ENCODE measurements around the gene KCNK10. TPM values are rescaled to one million over a fixed set of nuclear protein-coding genes. Genes with fewer than 3 reads are reported as not detected.

The KCNK10 gene
- total RNA-seq, 6 experiments from 2014 or later: not detected

DNA sequence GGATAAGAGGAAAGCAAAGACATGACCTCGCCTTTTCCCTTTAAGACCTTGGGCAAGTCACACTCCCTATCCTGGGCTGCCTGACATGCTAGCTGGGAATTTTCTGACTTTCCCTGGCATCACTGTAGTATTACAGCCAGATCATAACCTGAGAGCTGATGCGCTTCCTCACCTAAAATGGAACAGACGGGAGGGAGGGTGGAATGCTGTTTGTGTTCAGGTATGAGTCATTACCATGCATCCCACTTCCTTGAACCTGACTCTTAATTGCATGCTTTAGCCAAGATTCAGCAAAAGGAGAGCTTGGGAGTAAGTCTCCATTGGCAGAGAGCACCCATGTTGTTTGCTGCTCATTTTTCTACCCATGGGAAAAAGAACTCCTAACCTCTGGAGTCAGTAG lies 156.5 kb downstream of the KCNK10 start:
- no peaks in the 10 kb centered on the region for H3K27me3 ChIP-seq
- TF ChIP-seq CTCF (IDR thresholded peaks at IDR 0.05) (no peak), POLR2A (IDR thresholded peaks at IDR 0.05) (no peak)
- H3K4me3 ChIP-seq: no peak overlapping the region
- 55% methylated on average over 2 of the region's 3 CpGs for WGBS (ENCODE audit: insufficient coverage, low coverage, low lambda C conversion rate, missing lambda C conversion rate)
- H3K4me1 ChIP-seq: no peaks in the 10 kb centered on the region
- H3K36me3 ChIP-seq: no peaks in the 10 kb centered on the region
- H3K27ac ChIP-seq: no peak overlapping the region
- intact Hi-C loops (cut with DNase I): loop anchor here (5.0 to 10.0 kb wide), 2 partner anchors 149 to 152 kb away; no protein-coding TSS in a partner anchor
- ATAC-seq: peak in 1 of 4 donors; percentile 40
- no peak for DNase-seq
- peaks cover 0 to 2% (median 0%) of the 10 kb centered on the region in 4 donors for H3K9me3 ChIP-seq

- ATAC-seq (no peak), DNase-seq (no peak)
- Histone ChIP-seq H3K36me3 (no peaks in the 10 kb centered on the region), H3K27me3 (no peaks in the 10 kb centered on the region), H3K4me3 (no peak overlapping the region), H3K9me3 (no peaks in the 10 kb centered on the region), H3K4me1 (no peaks in the 10 kb centered on the region), H3K27ac (no peak overlapping the region)
- no peak for TF ChIP-seq POLR2A (IDR thresholded peaks at IDR 0.05)
- no peak for TF ChIP-seq CTCF (IDR thresholded peaks at IDR 0.05)
- WGBS (ENCODE audit: insufficient coverage, low coverage, low lambda C conversion rate, missing lambda C conversion rate): 73% methylated on average over 2 of the region's 3 CpGs
- intact Hi-C loops (cut with DNase I): loop anchor here (5.0 to 10.0 kb wide), 2 partner anchors 148 to 150 kb away; no protein-coding TSS in a partner anchor
Measured at GRCh38 chr14:88164906-88165534, 158.0 kb downstream of the KCNK10 start.

- no peak overlapping the region for H3K4me3 ChIP-seq
- H3K9me3 ChIP-seq: no peaks in the 10 kb centered on the region
- H3K27ac ChIP-seq: no peak overlapping the region
- intact Hi-C loops (cut with DNase I): loop anchor here in 1 of 2 donors (10.0 kb wide), 1 partner anchor 149 kb away; no protein-coding TSS in a partner anchor
- no peaks in the 10 kb centered on the region for H3K27me3 ChIP-seq
- TF ChIP-seq CTCF (IDR thresholded peaks at IDR 0.05) (no peak), POLR2A (IDR thresholded peaks at IDR 0.05) (no peak)
- 75% methylated on average over 3 of the region's 4 CpGs for WGBS (ENCODE audit: insufficient coverage, low coverage, low lambda C conversion rate, missing lambda C conversion rate)
- no peaks in the 10 kb centered on the region for H3K36me3 ChIP-seq
- H3K4me1 ChIP-seq: no peaks in the 10 kb centered on the region
- DNase-seq (no peak), ATAC-seq (no peak)
Measured at GRCh38 chr14:88163731-88164255, 159.3 kb downstream of the KCNK10 start.

- H3K27me3 ChIP-seq: no peaks in the 10 kb centered on the region
Measured at GRCh38 chr14:88156127-88156526, 166.9 kb downstream of the KCNK10 start.

More at GRCh38 chr14:88156127-88156526, 166.9 kb downstream of the KCNK10 start:
- Histone ChIP-seq H3K4me1 (no peaks in the 10 kb centered on the region), H3K36me3 (no peaks in the 10 kb centered on the region), H3K27ac (no peak overlapping the region), H3K9me3 (no peaks in the 10 kb centered on the region), H3K4me3 (no peak overlapping the region)
- 78% methylated on average over 1 of the region's 1 CpG for WGBS (ENCODE audit: insufficient coverage, low coverage, low lambda C conversion rate, missing lambda C conversion rate)
- DNase-seq (no peak), ATAC-seq (no peak)
- TF ChIP-seq CTCF (IDR thresholded peaks at IDR 0.05) (no peak), POLR2A (IDR thresholded peaks at IDR 0.05) (no peak)
- intact Hi-C loops (cut with DNase I): no loop called here
